ENCODE data around the gene RPS18. TPM values are rescaled to one million over a fixed set of nuclear protein-coding genes. Genes with fewer than 3 reads are reported as not detected.

RPS18 gene
- total and polyA plus RNA-seq, 2 of the 13 experiments (the other 11 are each of a cell fraction or from before 2014, with no cell fraction given), result 3,896 to 5,806 TPM

DNA sequence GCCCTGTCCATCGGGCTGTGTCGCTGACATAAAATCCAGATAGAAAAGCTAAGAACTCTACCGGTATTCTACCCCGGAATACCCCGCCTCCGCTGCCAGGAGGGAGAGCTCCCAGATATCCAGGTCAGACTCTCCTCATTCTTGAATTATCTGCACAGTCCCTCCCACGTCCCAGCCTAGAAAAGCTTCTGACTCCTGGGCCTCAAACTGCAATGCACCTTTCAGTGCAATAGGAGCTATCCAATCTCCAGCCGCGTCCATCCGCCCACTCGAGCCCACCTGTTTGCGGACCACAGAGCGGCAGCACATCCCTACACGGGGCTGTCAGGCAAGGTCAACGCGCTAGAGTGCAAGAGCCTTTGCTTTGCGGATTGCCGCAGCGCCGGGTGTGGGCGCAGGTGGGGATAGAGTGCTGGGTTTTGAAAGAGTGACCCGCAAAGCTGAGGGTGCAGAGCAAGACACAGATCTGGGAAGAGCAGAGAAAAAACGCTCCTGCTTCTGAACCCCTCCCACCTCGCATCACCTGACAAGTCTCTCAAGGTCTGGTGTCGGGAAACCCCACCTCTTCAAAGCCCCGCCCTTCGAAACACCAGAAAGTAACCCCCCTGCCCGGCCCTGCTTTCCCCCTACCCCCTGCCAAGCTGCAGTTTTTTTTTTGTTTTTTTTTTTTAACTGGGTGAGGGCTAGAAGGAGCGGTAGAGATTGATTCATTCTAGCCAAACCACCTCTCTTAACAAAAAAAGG is 40.7 kb downstream of the RPS18 start (continued):
- TF ChIP-seq, protein P1, sequence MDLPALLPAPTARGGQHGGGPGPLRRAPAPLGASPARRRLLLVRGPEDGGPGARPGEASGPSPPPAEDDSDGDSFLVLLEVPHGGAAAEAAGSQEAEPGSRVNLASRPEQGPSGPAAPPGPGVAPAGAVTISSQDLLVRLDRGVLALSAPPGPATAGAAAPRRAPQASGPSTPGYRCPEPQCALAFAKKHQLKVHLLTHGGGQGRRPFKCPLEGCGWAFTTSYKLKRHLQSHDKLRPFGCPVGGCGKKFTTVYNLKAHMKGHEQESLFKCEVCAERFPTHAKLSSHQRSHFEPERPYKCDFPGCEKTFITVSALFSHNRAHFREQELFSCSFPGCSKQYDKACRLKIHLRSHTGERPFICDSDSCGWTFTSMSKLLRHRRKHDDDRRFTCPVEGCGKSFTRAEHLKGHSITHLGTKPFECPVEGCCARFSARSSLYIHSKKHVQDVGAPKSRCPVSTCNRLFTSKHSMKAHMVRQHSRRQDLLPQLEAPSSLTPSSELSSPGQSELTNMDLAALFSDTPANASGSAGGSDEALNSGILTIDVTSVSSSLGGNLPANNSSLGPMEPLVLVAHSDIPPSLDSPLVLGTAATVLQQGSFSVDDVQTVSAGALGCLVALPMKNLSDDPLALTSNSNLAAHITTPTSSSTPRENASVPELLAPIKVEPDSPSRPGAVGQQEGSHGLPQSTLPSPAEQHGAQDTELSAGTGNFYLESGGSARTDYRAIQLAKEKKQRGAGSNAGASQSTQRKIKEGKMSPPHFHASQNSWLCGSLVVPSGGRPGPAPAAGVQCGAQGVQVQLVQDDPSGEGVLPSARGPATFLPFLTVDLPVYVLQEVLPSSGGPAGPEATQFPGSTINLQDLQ (CRISPR knock-in tag; IDR thresholded peaks at IDR 0.05), result no peak
- TF ChIP-seq YY1 (IDR thresholded peaks at IDR 0.05; ENCODE audit: insufficient read depth, insufficient replicate concordance, low read depth, low read length), result peak; percentile 34
- TF ChIP-seq, protein P2, sequence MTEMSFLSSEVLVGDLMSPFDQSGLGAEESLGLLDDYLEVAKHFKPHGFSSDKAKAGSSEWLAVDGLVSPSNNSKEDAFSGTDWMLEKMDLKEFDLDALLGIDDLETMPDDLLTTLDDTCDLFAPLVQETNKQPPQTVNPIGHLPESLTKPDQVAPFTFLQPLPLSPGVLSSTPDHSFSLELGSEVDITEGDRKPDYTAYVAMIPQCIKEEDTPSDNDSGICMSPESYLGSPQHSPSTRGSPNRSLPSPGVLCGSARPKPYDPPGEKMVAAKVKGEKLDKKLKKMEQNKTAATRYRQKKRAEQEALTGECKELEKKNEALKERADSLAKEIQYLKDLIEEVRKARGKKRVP (CRISPR knock-in tag; IDR thresholded peaks at IDR 0.05), result peak in 1 of 2 experiments; percentile 42; a peak in 1 of 4 replicates
- TF ChIP-seq MYC (CRISPR knock-in tag; IDR thresholded peaks at IDR 0.05; ENCODE audit: borderline replicate concordance), result peak; percentile 59; the same call in 1 of the 2 replicates
- TF ChIP-seq ZNF34 (CRISPR knock-in tag; IDR thresholded peaks at IDR 0.05; ENCODE audit: borderline replicate concordance), result 0 out of 2 replicates have a peak, but pooled peaks have one; percentile 11
- TF ChIP-seq, protein P3, sequence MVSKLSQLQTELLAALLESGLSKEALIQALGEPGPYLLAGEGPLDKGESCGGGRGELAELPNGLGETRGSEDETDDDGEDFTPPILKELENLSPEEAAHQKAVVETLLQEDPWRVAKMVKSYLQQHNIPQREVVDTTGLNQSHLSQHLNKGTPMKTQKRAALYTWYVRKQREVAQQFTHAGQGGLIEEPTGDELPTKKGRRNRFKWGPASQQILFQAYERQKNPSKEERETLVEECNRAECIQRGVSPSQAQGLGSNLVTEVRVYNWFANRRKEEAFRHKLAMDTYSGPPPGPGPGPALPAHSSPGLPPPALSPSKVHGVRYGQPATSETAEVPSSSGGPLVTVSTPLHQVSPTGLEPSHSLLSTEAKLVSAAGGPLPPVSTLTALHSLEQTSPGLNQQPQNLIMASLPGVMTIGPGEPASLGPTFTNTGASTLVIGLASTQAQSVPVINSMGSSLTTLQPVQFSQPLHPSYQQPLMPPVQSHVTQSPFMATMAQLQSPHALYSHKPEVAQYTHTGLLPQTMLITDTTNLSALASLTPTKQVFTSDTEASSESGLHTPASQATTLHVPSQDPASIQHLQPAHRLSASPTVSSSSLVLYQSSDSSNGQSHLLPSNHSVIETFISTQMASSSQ (IDR thresholded peaks at IDR 0.05; ENCODE audit: low read depth), result no peak
- TF ChIP-seq, protein P3 (CRISPR knock-in tag; IDR thresholded peaks at IDR 0.05; ENCODE audit: borderline replicate concordance), result peak; percentile 44; the same call in 1 of the 2 replicates
- TF ChIP-seq, protein P4, sequence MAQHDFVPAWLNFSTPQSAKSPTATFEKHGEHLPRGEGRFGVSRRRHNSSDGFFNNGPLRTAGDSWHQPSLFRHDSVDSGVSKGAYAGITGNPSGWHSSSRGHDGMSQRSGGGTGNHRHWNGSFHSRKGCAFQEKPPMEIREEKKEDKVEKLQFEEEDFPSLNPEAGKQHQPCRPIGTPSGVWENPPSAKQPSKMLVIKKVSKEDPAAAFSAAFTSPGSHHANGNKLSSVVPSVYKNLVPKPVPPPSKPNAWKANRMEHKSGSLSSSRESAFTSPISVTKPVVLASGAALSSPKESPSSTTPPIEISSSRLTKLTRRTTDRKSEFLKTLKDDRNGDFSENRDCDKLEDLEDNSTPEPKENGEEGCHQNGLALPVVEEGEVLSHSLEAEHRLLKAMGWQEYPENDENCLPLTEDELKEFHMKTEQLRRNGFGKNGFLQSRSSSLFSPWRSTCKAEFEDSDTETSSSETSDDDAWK (CRISPR knock-in tag; IDR thresholded peaks at IDR 0.05), result no peak
- no peak; the same call in 1 of the 2 replicates for TF ChIP-seq SAFB2 (CRISPR knock-in tag; IDR thresholded peaks at IDR 0.05; ENCODE audit: borderline replicate concordance, low read depth)
- TF ChIP-seq SIX4 (CRISPR knock-in tag; IDR thresholded peaks at IDR 0.05), result no peak
- no peak for TF ChIP-seq JUND (CRISPR knock-in tag; IDR thresholded peaks at IDR 0.05)
- TF ChIP-seq STAG1 (CRISPR knock-in tag; IDR thresholded peaks at IDR 0.05), result peak; percentile 22; the same call in 1 of the 2 replicates
- TF ChIP-seq HIVEP1 (CRISPR knock-in tag; IDR thresholded peaks at IDR 0.05), result peak; percentile 69; the same call in 1 of the 2 replicates
- TF ChIP-seq ZFP90 (CRISPR knock-in tag; IDR thresholded peaks at IDR 0.05; ENCODE audit: borderline replicate concordance), result 0 out of 2 replicates have a peak, but pooled peaks have one; percentile 49
- TF ChIP-seq ZNF274 (CRISPR knock-in tag; IDR thresholded peaks at IDR 0.05), result no peak
- TF ChIP-seq ZNF260 (CRISPR knock-in tag; IDR thresholded peaks at IDR 0.05; ENCODE audit: borderline replicate concordance, low read depth), result no peak
- no peak for TF ChIP-seq MLLT10 (CRISPR knock-in tag; IDR thresholded peaks at IDR 0.05)
- peak; percentile 55; the same call in 1 of the 2 replicates for TF ChIP-seq ZNF768 (CRISPR knock-in tag; IDR thresholded peaks at IDR 0.05)
- no peak for TF ChIP-seq BRD4 (CRISPR knock-in tag; IDR thresholded peaks at IDR 0.05)

Measured in HepG2 (cell line).